ENCODE data around the gene ABCC6. TPM values are rescaled to one million over a fixed set of nuclear protein-coding genes. Genes with fewer than 3 reads are reported as not detected.

The ABCC6 gene
- total RNA-seq, 4 donors from 2014 or later: 0.23 to 4.8 (median 0.73) TPM

DNA sequence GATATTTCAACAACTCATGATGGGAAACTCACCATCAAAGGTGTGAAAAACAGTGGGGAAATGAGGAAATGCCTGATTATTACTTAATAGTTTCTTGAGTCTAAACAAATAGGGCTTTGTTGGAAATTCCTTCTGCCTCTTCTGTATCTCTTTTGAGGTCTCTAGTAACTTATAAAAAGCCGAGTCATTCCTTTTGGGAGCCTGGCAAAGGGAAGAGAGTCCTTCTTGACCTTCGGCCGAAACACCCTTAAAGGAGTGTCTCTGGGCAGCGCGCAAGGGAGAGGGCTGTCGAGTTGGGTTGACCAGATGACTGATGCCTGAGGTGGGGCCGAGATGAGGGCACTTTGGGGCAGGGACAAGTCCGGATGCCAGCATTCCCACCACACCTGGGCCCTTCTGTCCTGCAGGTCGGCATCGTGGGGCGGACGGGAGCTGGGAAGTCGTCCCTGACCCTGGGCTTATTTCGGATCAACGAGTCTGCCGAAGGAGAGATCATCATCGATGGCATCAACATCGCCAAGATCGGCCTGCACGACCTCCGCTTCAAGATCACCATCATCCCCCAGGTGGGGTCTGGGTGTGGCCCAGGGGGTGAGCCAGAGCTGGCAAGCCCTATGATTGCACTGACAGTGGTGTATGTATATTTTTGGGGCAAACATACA lies 89.2 kb downstream of the ABCC6 start:
- in situ Hi-C loops (cut with MboI; ENCODE audit: low sequenced_read_pairs in 4 of 4): no loop called here
- H3K9me3 ChIP-seq: no peaks in the 10 kb centered on the region
- H3K4me3 ChIP-seq: no peak overlapping the region
- H3K27ac ChIP-seq: no peak overlapping the region
- no peak for TF ChIP-seq POLR2A (IDR thresholded peaks at IDR 0.05)
- TF ChIP-seq, protein P1, sequence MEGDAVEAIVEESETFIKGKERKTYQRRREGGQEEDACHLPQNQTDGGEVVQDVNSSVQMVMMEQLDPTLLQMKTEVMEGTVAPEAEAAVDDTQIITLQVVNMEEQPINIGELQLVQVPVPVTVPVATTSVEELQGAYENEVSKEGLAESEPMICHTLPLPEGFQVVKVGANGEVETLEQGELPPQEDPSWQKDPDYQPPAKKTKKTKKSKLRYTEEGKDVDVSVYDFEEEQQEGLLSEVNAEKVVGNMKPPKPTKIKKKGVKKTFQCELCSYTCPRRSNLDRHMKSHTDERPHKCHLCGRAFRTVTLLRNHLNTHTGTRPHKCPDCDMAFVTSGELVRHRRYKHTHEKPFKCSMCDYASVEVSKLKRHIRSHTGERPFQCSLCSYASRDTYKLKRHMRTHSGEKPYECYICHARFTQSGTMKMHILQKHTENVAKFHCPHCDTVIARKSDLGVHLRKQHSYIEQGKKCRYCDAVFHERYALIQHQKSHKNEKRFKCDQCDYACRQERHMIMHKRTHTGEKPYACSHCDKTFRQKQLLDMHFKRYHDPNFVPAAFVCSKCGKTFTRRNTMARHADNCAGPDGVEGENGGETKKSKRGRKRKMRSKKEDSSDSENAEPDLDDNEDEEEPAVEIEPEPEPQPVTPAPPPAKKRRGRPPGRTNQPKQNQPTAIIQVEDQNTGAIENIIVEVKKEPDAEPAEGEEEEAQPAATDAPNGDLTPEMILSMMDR (IDR thresholded peaks at IDR 0.05 in 4 of 5, conservative IDR thresholded peaks at IDR 0.05 in 1 of 5): no peak
- intact Hi-C loops (cut with DNase I; ENCODE audit: low total_unique reads): no loop called here
- H3K27me3 ChIP-seq: no peaks in the 10 kb centered on the region
- H3K36me3 ChIP-seq: peaks cover 0 to 74% of the 10 kb centered on the region in 2 donors
- H3K4me1 ChIP-seq: no peaks in the 10 kb centered on the region
- DNase-seq (no peak), ATAC-seq (no peak)

DNA sequence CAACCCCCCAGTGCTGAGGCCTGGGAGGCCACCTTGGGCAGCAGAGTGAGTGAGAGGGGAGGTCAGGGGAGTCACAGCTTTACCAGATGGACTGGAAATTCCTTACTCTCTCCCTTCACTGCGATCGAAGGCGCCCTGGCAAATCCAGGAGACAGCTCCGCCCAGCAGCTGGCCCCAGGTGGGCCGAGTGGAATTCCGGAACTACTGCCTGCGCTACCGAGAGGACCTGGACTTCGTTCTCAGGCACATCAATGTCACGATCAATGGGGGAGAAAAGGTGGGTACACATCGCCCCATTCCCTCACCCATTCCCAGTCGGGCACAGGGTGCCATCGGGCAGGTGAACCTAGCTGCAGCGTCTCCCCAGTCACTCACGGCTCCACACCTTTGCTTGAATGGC lies 91.6 kb downstream of the ABCC6 start:
- Histone ChIP-seq H3K27me3 (no peaks in the 10 kb centered on the region), H3K27ac (no peak overlapping the region), H3K4me3 (no peak overlapping the region), H3K36me3 (peaks cover 0 to 63% of the 10 kb centered on the region in 2 donors), H3K4me1 (no peaks in the 10 kb centered on the region), H3K9me3 (no peaks in the 10 kb centered on the region)
- intact Hi-C loops (cut with DNase I; ENCODE audit: low total_unique reads) (no loop called here), in situ Hi-C loops (cut with MboI; ENCODE audit: low sequenced_read_pairs in 4 of 4) (no loop called here)
- ATAC-seq (no peak), DNase-seq (no peak)
- TF ChIP-seq, protein P1 (IDR thresholded peaks at IDR 0.05 in 4 of 5, conservative IDR thresholded peaks at IDR 0.05 in 1 of 5): no peak
- TF ChIP-seq POLR2A (IDR thresholded peaks at IDR 0.05): no peak

DNA sequence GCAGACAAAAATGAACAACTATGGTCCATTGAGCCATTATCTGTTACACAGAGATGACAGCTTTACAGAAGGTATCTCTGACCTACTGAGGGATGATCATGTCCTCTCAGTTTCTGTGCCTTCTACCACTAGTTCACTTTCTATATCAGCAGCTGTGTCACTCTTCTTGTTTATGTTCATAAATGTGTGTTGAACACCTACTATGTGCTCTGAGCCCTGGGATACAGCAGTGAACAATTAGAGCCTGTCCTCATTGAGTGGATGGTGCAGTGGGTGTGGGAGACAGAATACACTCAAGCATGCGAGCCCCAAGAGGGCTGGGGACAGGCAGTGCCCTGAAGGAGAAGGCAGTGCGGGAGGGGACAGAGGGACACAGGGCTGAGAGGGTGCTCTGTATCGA lies 92.1 kb downstream of the ABCC6 start:
- no peak overlapping the region for H3K4me3 ChIP-seq
- H3K27ac ChIP-seq: no peak overlapping the region
- no peak for TF ChIP-seq POLR2A (IDR thresholded peaks at IDR 0.05)
- TF ChIP-seq, protein P1 (IDR thresholded peaks at IDR 0.05 in 4 of 5, conservative IDR thresholded peaks at IDR 0.05 in 1 of 5): no peak
- peaks cover 0 to 63% of the 10 kb centered on the region in 2 donors for H3K36me3 ChIP-seq
- ATAC-seq (no peak), DNase-seq (no peak)
- in situ Hi-C loops (cut with MboI; ENCODE audit: low sequenced_read_pairs in 4 of 4) (no loop called here), intact Hi-C loops (cut with DNase I; ENCODE audit: low total_unique reads) (no loop called here)
- no peaks in the 10 kb centered on the region for H3K4me1 ChIP-seq
- no peaks in the 10 kb centered on the region for H3K27me3 ChIP-seq
- no peaks in the 10 kb centered on the region for H3K9me3 ChIP-seq

DNA sequence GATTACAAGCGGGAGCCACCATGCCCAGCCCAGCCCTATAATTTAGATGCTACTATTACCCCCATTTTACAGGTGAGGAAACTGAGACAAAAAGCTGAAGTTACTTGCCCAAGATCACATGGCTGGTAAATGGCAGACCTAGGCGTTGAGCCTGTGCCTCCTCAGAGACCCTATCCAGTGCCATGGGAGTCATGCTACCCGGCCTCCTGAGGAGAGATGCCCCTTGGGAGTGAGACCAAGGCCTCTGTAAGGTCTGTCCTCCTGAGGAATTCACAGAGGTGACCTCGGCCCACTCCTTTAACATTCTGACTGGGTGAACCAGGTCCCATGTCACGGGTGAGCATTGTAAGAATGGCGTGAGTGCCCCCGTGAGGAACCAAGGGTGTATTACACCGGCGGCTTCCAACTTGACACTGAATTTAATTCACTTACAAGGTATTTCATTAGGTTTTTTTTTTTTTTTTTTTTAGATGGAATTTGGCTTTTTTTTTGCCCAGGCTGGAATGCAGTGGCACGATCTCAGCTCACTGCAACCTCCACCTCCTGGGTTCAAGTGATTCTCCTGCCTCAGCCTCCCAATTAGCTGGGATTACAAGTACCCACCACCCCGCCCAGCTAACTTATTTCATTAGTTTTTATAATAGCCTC lies 95.7 kb downstream of the ABCC6 start:
- DNase-seq: peak; percentile 40 to 66
- TF ChIP-seq, protein P1 (IDR thresholded peaks at IDR 0.05 in 4 of 5, conservative IDR thresholded peaks at IDR 0.05 in 1 of 5): peak; percentile 85 to 93 (median 88)
- no peak for TF ChIP-seq POLR2A (IDR thresholded peaks at IDR 0.05)
- peak; percentile 75 to 91 for ATAC-seq
- Histone ChIP-seq H3K9me3 (no peaks in the 10 kb centered on the region), H3K4me1 (no peaks in the 10 kb centered on the region), H3K4me3 (no peak overlapping the region), H3K36me3 (peaks cover 0 to 66% of the 10 kb centered on the region in 2 donors), H3K27me3 (no peaks in the 10 kb centered on the region), H3K27ac (peak overlapping the region in 2 of 4 donors; percentile 44 to 53)
- in situ Hi-C loops (cut with MboI; ENCODE audit: low sequenced_read_pairs in 4 of 4): loop anchor here (5.0 to 10.0 kb wide), 3 partner anchors 250 to 255 kb away; no protein-coding TSS in a partner anchor
- intact Hi-C loops (cut with DNase I; ENCODE audit: low total_unique reads): loop anchor here (1.0 to 10.0 kb wide), 2 partner anchors 253 to 363 kb away; no protein-coding TSS in a partner anchor
